ENCODE results near the gene MCC. TPM values are rescaled to one million over a fixed set of nuclear protein-coding genes. Genes with fewer than 3 reads are reported as not detected.

Gene MCC
- total RNA-seq, 1 experiment from 2014 or later = 0.41 TPM

GRCh38 chr5:113162770-113163169 is 325.5 kb downstream of the MCC start:
- in situ Hi-C loops (cut with HindIII; ENCODE audit: low pct_unique_long_range_greater_than_20kb, low sequenced_read_pairs) = no loop called here
- POLR2A ChIA-PET = no interaction called here
- Histone ChIP-seq H3K27ac (ENCODE audit: low read length) (no peak overlapping the region), H3K36me3 (ENCODE audit: control insufficient read depth, insufficient read depth, low read length) (no peaks in the 10 kb centered on the region), H3K9me3 (ENCODE audit: control insufficient read depth, insufficient read depth, low read depth, low read length) (no peaks in the 10 kb centered on the region), H3K27me3 (ENCODE audit: control insufficient read depth, insufficient read depth, low read length) (peaks cover 5% of the 10 kb centered on the region), H3K4me3 (ENCODE audit: low read depth in 2 of 2, low read length in 2 of 2) (no peak overlapping the region), H3K4me1 (ENCODE audit: control insufficient read depth, insufficient read depth, low read length) (no peaks in the 10 kb centered on the region)
- CTCF ChIA-PET = no interaction called here
- TF ChIP-seq TCF7L2 (IDR thresholded peaks at IDR 0.05; ENCODE audit: low read depth, low read length) = no peak
- TF ChIP-seq, protein P1, sequence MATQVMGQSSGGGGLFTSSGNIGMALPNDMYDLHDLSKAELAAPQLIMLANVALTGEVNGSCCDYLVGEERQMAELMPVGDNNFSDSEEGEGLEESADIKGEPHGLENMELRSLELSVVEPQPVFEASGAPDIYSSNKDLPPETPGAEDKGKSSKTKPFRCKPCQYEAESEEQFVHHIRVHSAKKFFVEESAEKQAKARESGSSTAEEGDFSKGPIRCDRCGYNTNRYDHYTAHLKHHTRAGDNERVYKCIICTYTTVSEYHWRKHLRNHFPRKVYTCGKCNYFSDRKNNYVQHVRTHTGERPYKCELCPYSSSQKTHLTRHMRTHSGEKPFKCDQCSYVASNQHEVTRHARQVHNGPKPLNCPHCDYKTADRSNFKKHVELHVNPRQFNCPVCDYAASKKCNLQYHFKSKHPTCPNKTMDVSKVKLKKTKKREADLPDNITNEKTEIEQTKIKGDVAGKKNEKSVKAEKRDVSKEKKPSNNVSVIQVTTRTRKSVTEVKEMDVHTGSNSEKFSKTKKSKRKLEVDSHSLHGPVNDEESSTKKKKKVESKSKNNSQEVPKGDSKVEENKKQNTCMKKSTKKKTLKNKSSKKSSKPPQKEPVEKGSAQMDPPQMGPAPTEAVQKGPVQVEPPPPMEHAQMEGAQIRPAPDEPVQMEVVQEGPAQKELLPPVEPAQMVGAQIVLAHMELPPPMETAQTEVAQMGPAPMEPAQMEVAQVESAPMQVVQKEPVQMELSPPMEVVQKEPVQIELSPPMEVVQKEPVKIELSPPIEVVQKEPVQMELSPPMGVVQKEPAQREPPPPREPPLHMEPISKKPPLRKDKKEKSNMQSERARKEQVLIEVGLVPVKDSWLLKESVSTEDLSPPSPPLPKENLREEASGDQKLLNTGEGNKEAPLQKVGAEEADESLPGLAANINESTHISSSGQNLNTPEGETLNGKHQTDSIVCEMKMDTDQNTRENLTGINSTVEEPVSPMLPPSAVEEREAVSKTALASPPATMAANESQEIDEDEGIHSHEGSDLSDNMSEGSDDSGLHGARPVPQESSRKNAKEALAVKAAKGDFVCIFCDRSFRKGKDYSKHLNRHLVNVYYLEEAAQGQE (IDR thresholded peaks at IDR 0.05; ENCODE audit: insufficient read depth in 1 of 2, low read depth in 2 of 2, low read length in 1 of 2) = no peak
- TF ChIP-seq SIN3A (IDR thresholded peaks at IDR 0.05; ENCODE audit: borderline replicate concordance, insufficient read depth, low read depth, low read length) = no peak
- no peak for TF ChIP-seq POLR2AphosphoS5 (IDR thresholded peaks at IDR 0.05; ENCODE audit: low read depth, low read length)
- TF ChIP-seq, protein P2, sequence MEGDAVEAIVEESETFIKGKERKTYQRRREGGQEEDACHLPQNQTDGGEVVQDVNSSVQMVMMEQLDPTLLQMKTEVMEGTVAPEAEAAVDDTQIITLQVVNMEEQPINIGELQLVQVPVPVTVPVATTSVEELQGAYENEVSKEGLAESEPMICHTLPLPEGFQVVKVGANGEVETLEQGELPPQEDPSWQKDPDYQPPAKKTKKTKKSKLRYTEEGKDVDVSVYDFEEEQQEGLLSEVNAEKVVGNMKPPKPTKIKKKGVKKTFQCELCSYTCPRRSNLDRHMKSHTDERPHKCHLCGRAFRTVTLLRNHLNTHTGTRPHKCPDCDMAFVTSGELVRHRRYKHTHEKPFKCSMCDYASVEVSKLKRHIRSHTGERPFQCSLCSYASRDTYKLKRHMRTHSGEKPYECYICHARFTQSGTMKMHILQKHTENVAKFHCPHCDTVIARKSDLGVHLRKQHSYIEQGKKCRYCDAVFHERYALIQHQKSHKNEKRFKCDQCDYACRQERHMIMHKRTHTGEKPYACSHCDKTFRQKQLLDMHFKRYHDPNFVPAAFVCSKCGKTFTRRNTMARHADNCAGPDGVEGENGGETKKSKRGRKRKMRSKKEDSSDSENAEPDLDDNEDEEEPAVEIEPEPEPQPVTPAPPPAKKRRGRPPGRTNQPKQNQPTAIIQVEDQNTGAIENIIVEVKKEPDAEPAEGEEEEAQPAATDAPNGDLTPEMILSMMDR (IDR thresholded peaks at IDR 0.05) = no peak
- DNase-seq (ENCODE audit: low read depth, low spot score) = no peak
- intact Hi-C loops (cut with micrococcal nuclease; ENCODE audit: unreplicated experiment) = no loop called here
- ATAC-seq = no peak
- BruUV-seq (replicated peaks) = no TSS peak

GRCh38 chr5:113162208-113162607 is 326.0 kb downstream of the MCC start:
- in situ Hi-C loops (cut with HindIII; ENCODE audit: low pct_unique_long_range_greater_than_20kb, low sequenced_read_pairs) = no loop called here
- no TSS peak for BruUV-seq (replicated peaks)
- intact Hi-C loops (cut with micrococcal nuclease; ENCODE audit: unreplicated experiment) = no loop called here
- ATAC-seq (no peak), DNase-seq (ENCODE audit: low read depth, low spot score) (no peak)
- H3K27me3 ChIP-seq (ENCODE audit: control insufficient read depth, insufficient read depth, low read length) = peaks cover 5% of the 10 kb centered on the region
- no peak overlapping the region for H3K27ac ChIP-seq (ENCODE audit: low read length)
- ChIA-PET CTCF (no interaction called here), POLR2A (no interaction called here)
- TF ChIP-seq SIN3A (IDR thresholded peaks at IDR 0.05; ENCODE audit: borderline replicate concordance, insufficient read depth, low read depth, low read length) (no peak), TCF7L2 (IDR thresholded peaks at IDR 0.05; ENCODE audit: low read depth, low read length) (no peak), POLR2AphosphoS5 (IDR thresholded peaks at IDR 0.05; ENCODE audit: low read depth, low read length) (no peak)
- no peak overlapping the region for H3K4me3 ChIP-seq (ENCODE audit: low read depth in 2 of 2, low read length in 2 of 2)
- no peaks in the 10 kb centered on the region for H3K4me1 ChIP-seq (ENCODE audit: control insufficient read depth, insufficient read depth, low read length)
- no peaks in the 10 kb centered on the region for H3K9me3 ChIP-seq (ENCODE audit: control insufficient read depth, insufficient read depth, low read depth, low read length)
- H3K36me3 ChIP-seq (ENCODE audit: control insufficient read depth, insufficient read depth, low read length) = no peaks in the 10 kb centered on the region

GRCh38 chr5:113161806-113162205 is 326.4 kb downstream of the MCC start:
- Histone ChIP-seq H3K27me3 (ENCODE audit: control insufficient read depth, insufficient read depth, low read length) (peaks cover 5% of the 10 kb centered on the region), H3K9me3 (ENCODE audit: control insufficient read depth, insufficient read depth, low read depth, low read length) (no peaks in the 10 kb centered on the region), H3K27ac (ENCODE audit: low read length) (no peak overlapping the region), H3K36me3 (ENCODE audit: control insufficient read depth, insufficient read depth, low read length) (no peaks in the 10 kb centered on the region), H3K4me1 (ENCODE audit: control insufficient read depth, insufficient read depth, low read length) (no peaks in the 10 kb centered on the region), H3K4me3 (ENCODE audit: low read depth in 2 of 2, low read length in 2 of 2) (no peak overlapping the region)
- intact Hi-C loops (cut with micrococcal nuclease; ENCODE audit: unreplicated experiment) = no loop called here
- TF ChIP-seq POLR2AphosphoS5 (IDR thresholded peaks at IDR 0.05; ENCODE audit: low read depth, low read length) (no peak), TCF7L2 (IDR thresholded peaks at IDR 0.05; ENCODE audit: low read depth, low read length) (no peak), SIN3A (IDR thresholded peaks at IDR 0.05; ENCODE audit: borderline replicate concordance, insufficient read depth, low read depth, low read length) (no peak)
- TF ChIP-seq, protein P1 (IDR thresholded peaks at IDR 0.05; ENCODE audit: insufficient read depth in 1 of 2, low read depth in 2 of 2, low read length in 1 of 2) = no peak
- TF ChIP-seq, protein P2 (IDR thresholded peaks at IDR 0.05) = no peak
- ATAC-seq = no peak
- CTCF ChIA-PET = no interaction called here
- POLR2A ChIA-PET = no interaction called here
- in situ Hi-C loops (cut with HindIII; ENCODE audit: low pct_unique_long_range_greater_than_20kb, low sequenced_read_pairs) = no loop called here
- BruUV-seq (replicated peaks) = no TSS peak
- no peak for DNase-seq (ENCODE audit: low read depth, low spot score)

Data from Panc1 (cell line).